Muscle layer of colon (tissue), 2 donors: ENCODE data around the gene PHACTR3.

Experiments used
- H3K27ac ChIP-seq: one replicate; pipeline ENCODE4 v1.7.0; 2013; ENCODE audit warnings: low read depth, mild to moderate bottlenecking, low read length, moderate library complexity
- H3K27me3 ChIP-seq, 2 donors: one replicate each; pipeline ENCODE4 v1.7.0; 2013; ENCODE audit warnings: low read length in 2 of 2, mild to moderate bottlenecking in 2 of 2; ENCODE audit not compliant: insufficient read depth in 2 of 2, control insufficient read depth in 1 of 2
- H3K36me3 ChIP-seq: one replicate; pipeline ENCODE4 v1.7.0; 2013; ENCODE audit warnings: mild to moderate bottlenecking, low read length; ENCODE audit not compliant: insufficient read depth
- H3K4me1 ChIP-seq: one replicate; pipeline ENCODE4 v1.7.0; 2013; ENCODE audit warnings: mild to moderate bottlenecking, low read length; ENCODE audit not compliant: insufficient read depth
- H3K4me3 ChIP-seq, 2 donors: one replicate each; pipeline ENCODE4 v1.7.0; 2013; ENCODE audit warnings: low read length in 2 of 2, low read depth in 1 of 2, mild to moderate bottlenecking in 1 of 2, moderate library complexity in 1 of 2
- H3K9ac ChIP-seq: one replicate; pipeline ENCODE4 v1.7.0; 2013; ENCODE audit warnings: low read length
- H3K9me3 ChIP-seq: one replicate; pipeline ENCODE4 v1.7.0; 2013; ENCODE audit warnings: mild to moderate bottlenecking, low read length
- donor health status: abdominal sarcoma.
- donor health status: Adenocarcinoma of cecum.

The PHACTR3 gene

DNA sequence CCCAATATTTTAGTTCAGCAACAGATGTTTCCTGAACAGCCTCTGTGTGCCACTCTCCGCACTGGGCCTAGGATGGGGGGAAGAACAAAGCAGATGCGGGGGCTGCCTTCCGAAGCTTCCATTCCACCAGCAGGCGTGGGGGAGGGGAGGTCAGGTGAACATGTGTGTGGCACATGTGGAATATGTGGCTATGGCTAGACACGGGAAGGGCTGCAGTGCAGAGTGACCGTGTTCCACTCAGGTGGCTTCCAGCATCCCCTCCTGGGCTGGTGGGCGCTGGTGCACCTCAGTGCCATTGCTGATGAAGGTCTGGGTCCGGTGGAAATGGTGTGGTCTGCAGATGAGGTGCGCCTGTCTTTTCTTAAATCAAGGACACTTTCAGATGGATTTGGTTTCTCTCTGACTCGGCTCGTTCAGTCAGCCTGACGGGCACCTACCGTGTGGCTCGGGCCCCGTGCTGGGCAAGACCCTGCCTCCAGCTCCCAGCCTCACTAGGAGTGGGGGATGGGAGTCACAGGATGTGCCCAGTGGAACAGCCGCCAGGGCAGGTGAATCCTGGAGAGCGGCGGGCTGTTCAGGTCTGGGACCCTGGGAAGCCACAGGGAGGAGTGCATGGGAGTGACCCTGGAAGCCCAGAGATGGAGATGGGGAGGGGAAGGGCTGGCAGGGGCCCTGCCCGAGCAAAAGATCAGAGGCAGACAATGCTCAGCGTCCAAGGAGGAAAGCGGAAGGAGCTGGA lies 218.1 kb downstream of the PHACTR3 start:
- H3K27ac ChIP-seq: no peak overlapping the region
- H3K27me3 ChIP-seq: no peaks in the 10 kb centered on the region
- H3K4me1 ChIP-seq: no peaks in the 10 kb centered on the region
- no peak overlapping the region for H3K4me3 ChIP-seq
- no peak overlapping the region for H3K9ac ChIP-seq
- no peaks in the 10 kb centered on the region for H3K36me3 ChIP-seq
- H3K9me3 ChIP-seq: no peaks in the 10 kb centered on the region

DNA sequence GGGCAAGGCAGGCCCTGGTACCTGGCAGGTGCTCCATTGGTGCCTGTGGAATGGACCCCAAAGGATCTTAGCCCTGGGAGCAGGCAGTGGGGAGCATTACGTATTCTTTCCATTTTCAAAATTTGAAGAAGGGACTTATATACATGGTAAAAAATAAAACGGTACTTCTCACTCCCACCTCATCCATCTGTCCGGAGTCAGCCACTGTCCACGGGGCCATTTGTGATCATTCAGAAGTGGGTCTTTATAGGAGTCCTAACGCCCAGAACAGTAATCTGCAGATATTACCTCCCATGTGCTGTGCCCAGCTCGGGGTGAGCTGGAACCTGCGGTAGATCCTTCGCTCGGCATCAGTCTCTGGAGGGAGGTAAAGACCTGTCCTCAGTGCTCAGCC lies 218.7 kb downstream of the PHACTR3 start:
- H3K9me3 ChIP-seq: no peaks in the 10 kb centered on the region
- no peaks in the 10 kb centered on the region for H3K27me3 ChIP-seq
- H3K4me1 ChIP-seq: no peaks in the 10 kb centered on the region
- H3K4me3 ChIP-seq: no peak overlapping the region
- H3K27ac ChIP-seq: no peak overlapping the region
- H3K9ac ChIP-seq: no peak overlapping the region
- H3K36me3 ChIP-seq: no peaks in the 10 kb centered on the region

DNA sequence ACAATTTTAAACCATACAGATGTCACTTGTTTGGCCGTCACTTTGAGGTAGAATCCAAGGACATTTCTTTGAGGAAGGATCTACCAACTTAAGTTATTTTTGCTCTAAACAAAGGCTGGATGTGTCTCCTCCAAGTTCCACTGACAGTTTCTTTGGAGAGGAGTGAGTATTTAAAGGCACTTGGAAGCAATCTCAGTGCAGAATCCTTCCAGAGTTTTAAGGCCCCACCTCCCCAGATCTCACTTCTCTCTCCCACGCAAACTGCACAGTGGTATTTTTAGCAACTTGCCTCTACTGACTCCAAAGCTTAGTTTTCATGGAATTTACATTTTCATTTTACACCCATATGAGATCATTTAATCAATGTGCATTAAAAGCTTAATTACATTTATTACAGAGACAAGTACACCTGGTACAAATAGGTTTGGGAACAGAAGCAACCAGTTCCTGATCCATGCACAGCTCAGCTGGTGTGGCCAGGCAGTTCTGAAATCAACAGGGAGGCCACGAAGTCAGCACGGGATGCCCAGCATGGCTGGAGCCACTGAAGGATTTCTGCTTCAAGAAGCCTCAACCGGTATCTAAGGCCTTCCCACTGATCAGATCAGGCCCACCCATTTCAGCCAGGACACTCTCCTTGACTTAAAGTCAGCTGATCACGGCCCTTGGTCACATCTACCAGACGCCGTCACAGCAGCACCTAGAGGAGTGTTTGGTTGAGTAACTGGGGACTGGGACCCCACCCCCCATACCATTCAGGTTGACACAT lies 219.3 kb downstream of the PHACTR3 start:
- Histone ChIP-seq H3K27ac (no peak overlapping the region), H3K27me3 (no peaks in the 10 kb centered on the region), H3K4me1 (no peaks in the 10 kb centered on the region), H3K36me3 (no peaks in the 10 kb centered on the region), H3K9me3 (no peaks in the 10 kb centered on the region), H3K9ac (no peak overlapping the region), H3K4me3 (no peak overlapping the region)

DNA sequence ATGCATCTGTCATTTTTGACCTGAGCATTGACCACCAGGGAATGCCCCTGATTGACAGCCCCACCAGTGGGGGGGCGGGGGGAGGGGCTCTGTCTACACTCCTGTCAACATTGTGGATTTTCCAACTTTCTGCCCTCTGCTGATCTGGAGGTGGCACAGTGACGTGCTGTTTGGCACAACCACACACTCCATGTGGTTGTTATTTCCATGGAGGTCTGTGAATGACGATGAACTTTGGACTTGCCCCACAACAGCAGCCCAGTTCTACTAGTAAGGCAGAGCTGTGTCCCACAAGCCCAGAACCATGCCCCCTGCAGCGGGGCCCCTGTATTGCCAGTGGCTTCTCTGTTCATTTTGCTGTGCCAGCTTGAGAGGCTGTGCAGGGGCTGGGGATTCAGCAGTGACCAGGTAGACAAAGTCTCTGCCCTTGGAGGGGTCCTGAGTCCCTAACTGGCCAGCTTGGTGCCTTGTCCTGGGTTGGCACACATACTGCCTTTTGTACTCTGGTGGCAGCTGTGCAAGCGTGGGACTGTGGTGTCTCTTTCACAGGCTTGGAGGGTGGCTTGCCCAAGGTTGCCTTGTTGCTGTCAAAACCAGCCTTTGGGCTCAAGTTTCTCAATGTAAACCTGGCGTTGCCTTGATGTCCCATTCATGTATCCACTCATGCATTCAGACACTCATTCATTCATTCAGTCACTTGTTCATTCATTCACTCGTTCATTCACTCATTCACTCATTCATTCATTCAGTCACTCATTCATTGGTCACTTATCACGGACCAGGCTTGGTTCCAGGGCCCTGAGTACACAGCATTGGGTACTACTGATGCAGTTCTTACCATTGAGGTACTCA lies 220.6 kb downstream of the PHACTR3 start:
- no peak overlapping the region for H3K4me3 ChIP-seq
- no peaks in the 10 kb centered on the region for H3K36me3 ChIP-seq
- no peaks in the 10 kb centered on the region for H3K9me3 ChIP-seq
- no peaks in the 10 kb centered on the region for H3K27me3 ChIP-seq
- H3K9ac ChIP-seq: no peak overlapping the region
- H3K27ac ChIP-seq: no peak overlapping the region
- H3K4me1 ChIP-seq: no peaks in the 10 kb centered on the region

DNA sequence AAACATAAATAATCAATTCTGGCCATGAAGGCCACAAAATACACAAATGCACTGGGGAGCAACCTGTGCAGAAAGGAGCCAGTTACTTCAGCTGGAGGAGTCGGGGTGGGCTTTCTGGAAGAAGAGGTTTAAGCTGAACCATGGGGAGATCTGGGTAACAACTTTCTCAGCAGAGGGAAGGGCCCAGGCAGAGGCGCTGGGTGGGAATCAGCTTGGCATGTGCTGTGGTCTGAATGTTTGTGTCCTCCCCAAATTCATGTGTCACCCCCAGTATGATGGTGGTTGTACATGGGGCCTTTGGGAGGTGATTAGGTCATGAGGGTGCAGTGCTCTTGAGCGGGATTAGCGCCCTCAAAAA lies 221.2 kb downstream of the PHACTR3 start:
- H3K4me1 ChIP-seq: no peaks in the 10 kb centered on the region
- H3K36me3 ChIP-seq: no peaks in the 10 kb centered on the region
- H3K9me3 ChIP-seq: no peaks in the 10 kb centered on the region
- H3K27me3 ChIP-seq: no peaks in the 10 kb centered on the region
- no peak overlapping the region for H3K4me3 ChIP-seq
- no peak overlapping the region for H3K9ac ChIP-seq
- no peak overlapping the region for H3K27ac ChIP-seq

DNA sequence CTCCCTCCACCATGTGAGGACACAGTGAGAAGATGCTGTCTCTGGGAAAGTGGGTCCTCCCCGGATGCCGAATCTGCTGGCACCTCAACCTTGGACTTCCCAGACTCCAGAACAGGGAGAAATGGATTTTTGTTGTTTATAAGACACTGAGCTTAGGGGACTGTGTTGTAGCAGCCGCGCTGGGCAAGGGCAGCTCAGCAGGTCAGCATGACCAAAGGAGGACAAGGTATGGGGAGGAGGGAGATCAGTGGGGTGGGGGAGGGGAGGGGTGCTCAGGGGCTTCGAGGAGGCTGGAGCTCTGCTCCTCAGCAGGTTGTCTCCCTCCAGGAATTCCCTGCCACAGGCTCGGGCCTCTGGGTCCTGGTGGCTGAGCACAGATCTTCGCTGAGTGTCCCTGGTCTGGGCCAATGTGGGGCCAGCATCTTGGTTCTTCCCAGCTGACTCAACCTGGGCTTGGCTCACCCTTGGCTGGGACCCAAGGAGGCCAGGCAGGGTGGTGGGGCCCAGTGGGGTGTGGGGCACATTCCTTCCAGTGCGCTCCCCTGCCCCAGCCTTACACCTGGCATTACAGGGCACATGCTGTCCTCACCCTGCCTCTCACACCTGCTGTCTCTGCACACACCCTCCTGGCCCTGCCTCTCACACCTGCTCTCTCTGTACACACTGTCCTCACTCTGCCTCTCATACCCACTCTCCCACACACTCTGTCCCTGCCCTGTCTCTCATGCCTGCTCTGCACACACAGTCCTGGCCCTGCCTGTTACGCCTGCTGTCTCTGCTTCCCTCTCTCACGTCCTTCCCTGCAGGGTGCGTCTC lies 221.8 kb downstream of the PHACTR3 start:
- Histone ChIP-seq H3K9me3 (no peaks in the 10 kb centered on the region), H3K9ac (no peak overlapping the region)

DNA sequence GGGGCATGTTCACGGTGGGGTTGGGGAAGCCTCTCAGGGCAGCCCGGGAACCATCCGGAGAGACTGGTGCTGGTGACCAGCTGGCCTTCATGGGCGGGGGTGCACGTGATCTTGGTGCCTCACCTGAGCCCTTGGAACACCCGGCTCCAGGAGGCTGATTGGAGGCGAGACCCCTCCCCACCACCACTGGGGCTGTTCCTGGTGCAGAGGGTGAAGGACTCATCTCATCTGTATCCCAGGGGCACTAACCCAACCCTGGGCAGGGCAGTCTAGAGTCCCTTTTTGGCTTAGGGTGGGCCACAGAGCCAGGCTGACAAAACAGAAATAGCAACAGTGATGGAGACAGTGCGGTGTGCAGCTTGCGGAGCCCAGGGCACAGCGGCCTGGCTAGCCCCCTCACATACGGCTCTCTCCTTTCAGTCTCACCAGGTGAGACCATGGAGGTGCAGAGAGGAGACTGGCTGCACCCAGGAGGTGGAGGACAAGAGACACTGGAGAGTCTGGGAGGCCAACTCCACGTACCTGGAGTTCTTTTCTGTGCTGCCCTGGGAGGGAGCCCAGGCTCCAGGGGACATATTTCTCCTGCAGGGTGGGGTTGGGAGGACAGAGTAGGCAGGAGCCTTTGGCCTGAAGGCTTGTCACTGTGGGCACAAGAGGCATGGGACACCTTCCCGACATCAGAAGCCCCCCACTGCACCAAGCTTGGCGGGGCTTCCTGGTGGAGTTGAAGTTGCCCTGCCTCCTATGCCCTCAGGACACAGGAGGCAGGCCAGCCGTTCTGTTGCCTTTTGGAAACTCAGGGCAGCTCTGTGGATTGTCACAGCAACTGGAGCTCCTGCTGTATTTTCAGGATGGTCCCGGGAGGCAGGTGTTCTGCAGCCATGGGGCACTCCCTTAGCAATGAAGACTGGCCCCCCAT lies 223.1 kb downstream of the PHACTR3 start:
- Histone ChIP-seq H3K36me3 (no peaks in the 10 kb centered on the region), H3K9me3 (no peaks in the 10 kb centered on the region), H3K4me1 (no peaks in the 10 kb centered on the region), H3K9ac (no peak overlapping the region), H3K4me3 (no peak overlapping the region), H3K27ac (no peak overlapping the region), H3K27me3 (no peaks in the 10 kb centered on the region)

More for the DNA sequence above, 221.8 kb downstream of the PHACTR3 start:
- Histone ChIP-seq H3K36me3 (no peaks in the 10 kb centered on the region), H3K27ac (no peak overlapping the region), H3K4me3 (no peak overlapping the region), H3K27me3 (no peaks in the 10 kb centered on the region), H3K4me1 (no peaks in the 10 kb centered on the region)

DNA sequence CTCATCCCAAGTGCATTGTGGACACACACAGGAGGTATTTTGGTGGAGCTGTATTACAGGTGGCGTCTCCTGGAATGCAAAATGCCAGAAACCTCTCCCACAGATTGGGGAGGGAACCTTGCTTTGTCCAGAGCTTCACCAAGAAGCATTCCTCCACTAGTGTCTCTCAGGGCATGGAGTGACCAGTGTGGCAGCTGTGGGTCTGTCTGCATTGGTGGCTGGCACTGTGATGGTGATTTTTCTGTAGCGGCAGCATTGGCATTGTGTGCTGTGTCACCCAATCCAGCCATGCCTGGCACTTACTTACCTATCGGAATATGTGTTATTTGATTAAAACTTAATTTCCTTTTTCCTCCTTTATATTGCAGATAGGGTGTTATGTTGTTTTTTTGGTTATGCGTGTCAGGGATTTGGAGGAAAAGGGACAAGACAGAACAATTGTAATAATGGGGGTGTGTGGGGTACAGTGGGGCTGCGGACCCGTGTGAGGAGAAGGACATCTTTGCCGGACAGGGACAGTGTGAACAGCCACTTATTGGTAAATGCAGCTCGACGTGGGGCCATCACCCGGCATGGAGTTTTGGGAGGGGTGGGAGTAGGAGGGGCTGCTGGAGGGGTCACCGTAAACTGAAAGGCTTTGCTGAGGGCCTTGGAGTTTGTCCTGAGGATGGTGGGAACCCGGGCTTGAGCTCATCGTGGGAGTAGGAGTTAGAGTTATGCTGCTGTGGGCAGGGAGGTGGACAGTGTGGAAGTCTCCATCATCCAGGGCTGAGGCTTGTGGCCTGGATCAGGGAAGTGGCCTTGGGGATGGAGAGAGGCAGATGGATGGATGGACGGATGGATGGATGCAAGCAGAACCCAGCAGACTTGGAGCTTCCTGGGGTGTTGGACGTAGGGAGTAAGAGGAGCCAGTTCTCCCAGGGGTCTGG lies 224.0 kb downstream of the PHACTR3 start:
- Histone ChIP-seq H3K9ac (no peak overlapping the region), H3K27ac (no peak overlapping the region), H3K36me3 (no peaks in the 10 kb centered on the region), H3K27me3 (no peaks in the 10 kb centered on the region), H3K4me3 (no peak overlapping the region), H3K9me3 (no peaks in the 10 kb centered on the region), H3K4me1 (no peaks in the 10 kb centered on the region)

DNA sequence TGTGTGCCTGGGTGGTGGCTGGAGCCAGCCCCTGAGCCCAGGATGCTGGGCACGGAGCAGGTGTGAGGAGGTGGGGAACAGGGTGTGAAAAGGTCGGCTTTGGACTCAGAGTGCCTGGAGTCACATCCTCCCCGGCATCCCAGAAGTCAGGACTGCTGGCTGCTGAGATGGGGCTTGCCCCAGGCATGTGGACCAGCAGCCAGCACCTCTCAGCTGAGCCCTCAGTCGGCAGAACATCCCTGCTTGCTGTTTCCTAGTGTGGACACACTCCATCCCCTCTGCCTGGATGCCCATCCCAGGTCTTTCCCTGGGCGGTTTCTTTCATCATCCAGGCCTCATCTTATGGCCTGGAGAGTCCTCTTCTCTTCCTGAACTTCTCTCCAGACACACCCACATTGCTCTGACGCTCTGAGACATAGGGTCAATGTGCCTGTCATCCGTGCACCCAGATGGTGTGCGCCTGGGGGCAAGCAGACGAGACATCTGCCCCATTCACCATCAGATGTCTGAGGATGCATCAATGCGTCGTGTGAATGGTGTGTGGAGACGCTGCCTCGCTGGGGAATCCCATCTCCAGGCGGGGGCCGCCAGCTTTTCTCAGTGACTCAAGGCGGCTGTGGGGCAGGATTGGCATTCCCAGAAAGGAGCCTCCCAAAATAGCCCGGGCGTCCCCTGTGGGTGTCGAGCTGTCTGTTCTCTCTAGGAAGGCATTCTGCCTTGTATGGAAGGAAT lies 224.9 kb downstream of the PHACTR3 start:
- H3K4me3 ChIP-seq: no peak overlapping the region
- H3K9me3 ChIP-seq: no peaks in the 10 kb centered on the region
- H3K27ac ChIP-seq: no peak overlapping the region
- H3K9ac ChIP-seq: no peak overlapping the region
- H3K36me3 ChIP-seq: no peaks in the 10 kb centered on the region
- no peaks in the 10 kb centered on the region for H3K27me3 ChIP-seq
- H3K4me1 ChIP-seq: no peaks in the 10 kb centered on the region
